HAP-1 (cell line): ENCODE data around the gene KIF18B.

ENCODE experiments used
- DNase-seq, 2 experiments: peaks; one replicate each; pipeline ENCODE4 v3.0.0-alpha.2; 2016 to 2020; ENCODE audit warnings: low spot score in 2 of 2
- H3K27me3 ChIP-seq: fragments of 250-450 bp; sonication (Bioruptor Pico); 2 replicates; pipeline ENCODE4 v1.5.1; 2020; ENCODE audit warnings: low read depth, mild to moderate bottlenecking, moderate library complexity
- H3K36me3 ChIP-seq: fragments of 250-450 bp; sonication (Bioruptor Pico); replicated peaks from 2 replicates; pipeline ENCODE4 v1.5.1; 2020; ENCODE audit warnings: mild to moderate bottlenecking
- H3K4me1 ChIP-seq: fragments of 250-450 bp; sonication (Bioruptor Pico); 2 replicates; pipeline ENCODE4 v1.5.1; 2020; ENCODE audit warnings: mild to moderate bottlenecking
- H3K4me3 ChIP-seq: fragments of 250-450 bp; sonication (Bioruptor Pico); 2 replicates; pipeline ENCODE4 v1.5.1; 2020; ENCODE audit warnings: mild to moderate bottlenecking, moderate library complexity
- H3K9me3 ChIP-seq: fragments of 250-450 bp; sonication (Bioruptor Pico); 2 replicates; pipeline ENCODE4 v1.5.1; 2020; ENCODE audit warnings: mild to moderate bottlenecking, moderate library complexity
- in situ Hi-C: fragments of 300-500 bp; cut with MboI; formaldehyde crosslinking; loops from 3 replicates; pipeline ENCODE4 v1.14.3; 2020; ENCODE audit warnings: low sequenced_read_pairs, inconsistent platforms, mixed read lengths

KIF18B gene

DNA sequence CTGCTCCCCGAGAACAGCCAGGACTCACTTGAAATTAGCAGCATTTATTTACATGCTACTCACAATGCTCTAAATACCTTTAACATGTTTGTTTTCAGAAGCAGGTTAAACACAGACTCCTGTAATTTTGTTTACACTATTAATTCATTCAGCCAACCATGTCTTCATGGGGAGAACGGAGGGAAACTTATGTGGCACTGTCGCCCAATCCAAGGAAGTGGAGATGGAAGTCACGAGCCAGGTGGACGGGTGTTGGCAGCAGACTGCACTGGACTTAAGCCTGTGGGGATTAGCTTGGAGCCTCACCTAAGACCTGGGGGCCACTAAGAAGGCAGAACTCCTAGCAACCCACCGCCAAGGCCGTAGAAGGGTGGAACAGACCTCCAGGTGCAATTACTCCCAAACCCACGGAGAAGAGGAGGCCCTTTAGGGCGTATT lies 23.4 kb downstream of the KIF18B start:
- H3K27me3 ChIP-seq = no peaks in the 10 kb centered on the region
- no peaks in the 10 kb centered on the region for H3K4me1 ChIP-seq
- H3K36me3 ChIP-seq = peaks cover 38% of the 10 kb centered on the region
- no peak for DNase-seq
- H3K4me3 ChIP-seq = no peak overlapping the region
- H3K9me3 ChIP-seq = no peaks in the 10 kb centered on the region
- in situ Hi-C loops = no loop called here

DNA sequence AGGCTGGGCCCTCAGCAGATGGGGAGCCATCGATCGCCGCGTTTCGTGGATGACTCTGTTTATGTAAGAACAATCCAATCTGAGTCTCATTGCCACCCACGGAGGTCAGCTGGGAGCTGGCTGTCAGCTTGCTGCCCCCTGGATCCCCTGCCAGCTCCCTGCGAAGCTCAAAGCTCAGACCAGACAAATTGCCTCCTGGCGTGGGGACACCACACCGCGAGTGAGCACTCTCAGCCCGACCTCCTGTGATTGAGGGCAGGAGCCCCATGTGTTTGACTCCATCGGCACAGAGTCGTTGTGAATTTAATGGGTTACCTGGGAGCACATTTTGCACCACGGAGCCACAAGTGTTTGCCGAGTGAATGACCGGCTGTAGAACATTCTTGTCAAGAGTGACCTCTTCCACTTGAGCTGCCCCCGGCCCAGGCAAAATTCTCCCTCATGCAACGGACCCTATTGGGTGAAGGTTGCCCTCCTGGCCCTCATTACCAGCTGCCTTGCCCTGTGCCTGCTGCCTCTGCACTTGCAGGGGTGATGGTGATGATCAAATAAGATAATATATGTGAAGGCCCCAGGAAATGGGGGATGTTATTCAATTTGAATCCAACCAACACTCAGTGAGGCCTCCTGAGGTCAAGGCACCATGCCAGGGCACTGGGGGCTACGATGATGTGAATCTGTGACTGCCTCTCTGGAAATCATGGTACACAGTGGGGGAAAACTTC lies 24.7 kb downstream of the KIF18B start:
- no peaks in the 10 kb centered on the region for H3K27me3 ChIP-seq
- DNase-seq = peak in 1 of 2 experiments; percentile 37
- in situ Hi-C loops = no loop called here

DNA sequence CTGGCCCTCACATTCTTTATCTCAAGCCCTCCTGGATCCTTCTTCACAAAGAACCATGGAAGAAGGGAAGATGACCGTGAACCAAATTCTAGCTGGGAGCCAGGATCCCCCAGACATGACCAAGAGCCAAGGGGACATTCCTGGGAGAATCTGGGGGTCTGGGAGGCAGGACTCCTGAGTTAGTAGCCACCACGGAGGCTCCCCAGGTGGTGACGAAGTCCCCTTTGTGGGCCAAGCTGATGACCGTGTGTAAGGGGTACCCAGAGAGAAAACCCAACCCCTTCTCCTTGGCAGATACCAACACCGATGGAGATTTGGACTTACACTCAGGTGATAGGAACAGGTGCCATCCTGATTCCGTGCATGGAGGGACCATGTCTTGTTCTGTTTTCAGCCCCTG lies 25.4 kb downstream of the KIF18B start:
- in situ Hi-C loops = no loop called here
- no peaks in the 10 kb centered on the region for H3K4me1 ChIP-seq
- no peaks in the 10 kb centered on the region for H3K9me3 ChIP-seq
- peaks cover 18% of the 10 kb centered on the region for H3K36me3 ChIP-seq
- H3K27me3 ChIP-seq = no peaks in the 10 kb centered on the region
- DNase-seq = no peak
- H3K4me3 ChIP-seq = no peak overlapping the region

More for the DNA sequence above, 24.7 kb downstream of the KIF18B start:
- Histone ChIP-seq H3K4me3 (no peak overlapping the region), H3K4me1 (no peaks in the 10 kb centered on the region), H3K36me3 (peaks cover 26% of the 10 kb centered on the region), H3K9me3 (no peaks in the 10 kb centered on the region)

DNA sequence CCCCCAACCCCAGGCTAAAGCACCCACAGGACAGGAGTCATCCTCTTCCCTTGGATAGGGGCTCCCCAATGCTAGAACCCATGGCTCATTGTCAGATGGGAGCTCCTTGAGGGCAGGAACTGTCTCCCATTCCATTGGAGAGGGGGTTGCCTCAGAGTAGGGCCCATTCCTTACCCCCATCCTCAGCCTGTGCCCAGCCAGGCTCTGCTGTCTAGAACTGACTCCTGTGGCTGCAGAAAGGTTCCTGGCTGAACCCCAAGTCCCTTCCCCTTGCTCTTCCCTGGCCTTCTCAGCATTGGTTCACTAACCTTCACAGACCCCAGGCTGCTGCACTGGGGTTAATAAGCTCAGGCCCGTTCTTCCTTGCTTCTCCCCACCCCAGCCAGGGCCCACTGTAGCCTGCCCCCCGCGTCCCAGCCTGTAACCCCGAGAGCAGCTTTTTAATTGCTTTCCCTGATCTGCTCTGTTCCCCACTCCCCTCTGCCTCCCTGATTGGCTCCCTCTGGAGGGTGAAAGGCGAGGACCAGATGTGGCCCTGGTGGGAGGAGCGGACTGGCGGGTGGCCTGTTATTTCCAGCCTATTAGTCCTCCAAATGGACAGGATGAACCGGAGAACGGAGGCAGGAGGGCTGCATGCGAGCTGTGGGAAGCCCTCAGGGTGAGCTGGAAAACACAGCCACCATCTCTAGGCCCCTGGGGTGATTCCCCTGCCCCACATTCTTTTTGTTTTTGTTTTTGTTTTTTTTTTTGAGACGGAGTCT lies 26.3 kb downstream of the KIF18B start:
- Histone ChIP-seq H3K36me3 (peaks cover 10% of the 10 kb centered on the region), H3K27me3 (no peaks in the 10 kb centered on the region), H3K4me3 (no peak overlapping the region), H3K4me1 (no peaks in the 10 kb centered on the region), H3K9me3 (no peaks in the 10 kb centered on the region)
- in situ Hi-C loops = no loop called here
- peak; percentile 47 to 51 for DNase-seq

DNA sequence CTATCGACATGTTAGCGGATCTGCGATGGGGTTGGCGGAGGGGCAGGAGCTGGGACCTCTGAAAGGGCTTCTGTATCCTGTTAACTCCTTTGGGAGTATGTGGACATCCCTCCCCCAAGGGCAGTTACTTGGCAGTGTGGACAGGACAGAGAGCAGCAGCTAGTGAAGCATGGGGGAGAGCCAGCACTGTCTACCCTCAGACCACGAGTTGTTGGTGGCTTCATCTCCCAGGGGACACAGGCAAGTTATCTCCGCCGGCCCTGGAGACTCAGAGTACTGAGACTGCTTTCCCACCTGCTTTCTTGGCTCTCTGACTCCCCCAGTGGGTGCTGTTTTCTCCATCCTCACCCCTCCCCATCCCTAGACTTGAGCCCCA lies 27.0 kb downstream of the KIF18B start:
- Histone ChIP-seq H3K4me1 (no peaks in the 10 kb centered on the region), H3K36me3 (peaks cover 3% of the 10 kb centered on the region), H3K9me3 (no peaks in the 10 kb centered on the region), H3K4me3 (no peak overlapping the region), H3K27me3 (no peaks in the 10 kb centered on the region)
- in situ Hi-C loops = no loop called here
- DNase-seq = no peak

DNA sequence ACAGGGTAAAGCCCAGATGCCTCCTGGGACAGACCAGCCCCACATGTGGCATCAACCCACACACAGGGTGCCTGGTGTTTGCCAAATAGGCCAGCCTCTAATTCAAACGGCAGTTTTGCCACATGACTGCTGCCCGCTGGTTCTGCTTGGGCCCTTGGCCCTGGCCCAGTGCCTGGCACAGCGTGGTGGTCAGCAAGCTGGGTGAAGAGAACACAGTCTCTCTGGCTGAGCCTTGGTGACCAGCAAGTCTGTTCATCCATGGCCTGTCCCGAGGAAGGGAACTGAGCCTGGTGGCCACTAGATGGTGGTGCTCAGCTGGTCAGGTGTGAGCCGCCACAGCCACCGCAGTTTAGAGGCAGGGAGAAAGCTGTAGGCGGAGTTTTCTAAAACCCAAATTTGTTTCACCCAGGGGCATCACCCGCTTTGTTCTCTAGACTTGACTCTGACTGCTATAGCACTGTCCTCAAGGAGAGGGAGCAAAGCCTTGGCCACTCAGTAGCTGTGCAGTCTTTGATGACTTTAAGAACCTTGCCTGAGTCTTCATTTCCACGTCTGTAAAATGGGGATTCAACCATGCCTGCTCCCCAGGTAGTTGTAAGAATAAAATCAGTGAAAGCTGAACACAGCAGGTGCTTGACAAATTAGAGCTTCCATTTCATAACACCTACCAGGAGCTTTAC lies 27.5 kb downstream of the KIF18B start:
- in situ Hi-C loops = no loop called here
- no peaks in the 10 kb centered on the region for H3K9me3 ChIP-seq
- peaks cover 3% of the 10 kb centered on the region for H3K36me3 ChIP-seq
- H3K27me3 ChIP-seq = no peaks in the 10 kb centered on the region
- no peaks in the 10 kb centered on the region for H3K4me1 ChIP-seq
- DNase-seq = peak; percentile 72 to 85
- no peak overlapping the region for H3K4me3 ChIP-seq

DNA sequence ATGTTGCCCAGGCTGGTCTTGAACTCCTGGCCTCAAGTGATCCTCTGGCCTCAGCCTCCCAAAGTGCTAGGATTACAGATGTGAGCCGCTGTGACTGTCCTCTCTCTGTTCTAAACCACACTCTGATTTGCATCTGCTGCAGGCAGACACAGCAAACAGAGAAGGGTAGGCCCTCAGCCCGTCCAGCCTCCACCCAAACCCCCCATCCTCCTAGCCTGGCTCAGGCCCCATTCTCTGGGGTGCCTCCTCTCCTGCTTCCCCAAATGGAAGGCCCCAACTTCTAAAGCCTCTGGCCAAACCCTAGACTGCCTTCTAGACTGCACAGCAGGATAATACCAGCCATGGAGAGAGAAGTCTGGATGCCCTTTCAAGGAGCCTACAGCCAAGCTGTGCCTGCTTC lies 28.2 kb downstream of the KIF18B start:
- in situ Hi-C loops = no loop called here

DNA sequence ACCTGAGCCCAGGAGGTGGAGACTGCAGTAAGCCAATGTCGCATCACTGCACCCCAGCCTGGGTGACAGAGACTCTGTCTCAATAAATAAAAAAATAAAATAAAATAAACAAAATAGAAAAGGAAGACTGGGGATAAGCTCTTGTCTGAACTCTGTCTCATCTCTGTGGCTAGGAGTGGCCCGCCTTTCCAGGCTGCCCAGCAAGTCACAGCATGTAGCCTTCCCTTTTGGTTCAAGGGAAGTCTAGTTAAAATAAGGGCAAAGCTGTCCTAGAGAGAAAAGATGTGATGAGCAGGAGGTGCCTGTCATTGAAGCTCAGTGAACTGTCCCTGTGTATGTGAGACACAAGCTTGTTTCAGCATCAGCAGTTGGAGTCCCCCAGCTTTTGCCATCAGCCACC lies 29.6 kb downstream of the KIF18B start:
- in situ Hi-C loops = no loop called here
- no peak overlapping the region for H3K4me3 ChIP-seq
- no peak for DNase-seq
- H3K9me3 ChIP-seq = no peaks in the 10 kb centered on the region
- H3K36me3 ChIP-seq = no peaks in the 10 kb centered on the region
- no peaks in the 10 kb centered on the region for H3K4me1 ChIP-seq
- H3K27me3 ChIP-seq = peaks cover 7% of the 10 kb centered on the region

More for the DNA sequence above, 28.2 kb downstream of the KIF18B start:
- Histone ChIP-seq H3K27me3 (no peaks in the 10 kb centered on the region), H3K36me3 (no peaks in the 10 kb centered on the region), H3K4me3 (no peak overlapping the region), H3K4me1 (no peaks in the 10 kb centered on the region), H3K9me3 (no peaks in the 10 kb centered on the region)
- DNase-seq = no peak

DNA sequence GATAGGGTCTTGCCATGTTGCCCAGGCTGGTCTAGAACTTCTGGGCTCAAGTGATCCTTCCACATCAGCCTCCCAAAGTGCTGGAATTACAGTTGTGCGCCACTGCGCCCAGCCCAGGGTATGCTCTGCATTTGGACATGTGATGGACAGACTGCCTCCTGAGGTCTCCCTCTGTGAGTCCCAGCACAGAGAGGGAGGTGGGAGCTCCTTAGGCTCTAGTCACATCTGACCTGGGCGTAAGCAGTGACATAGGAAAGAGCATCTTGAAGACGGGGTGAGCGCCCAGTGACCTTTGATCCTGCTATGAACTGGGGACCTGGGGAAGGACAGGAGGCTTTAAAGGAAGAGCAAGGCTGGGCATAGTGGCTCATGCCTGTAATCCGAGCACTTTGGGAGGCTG lies 30.1 kb downstream of the KIF18B start:
- Histone ChIP-seq H3K9me3 (no peaks in the 10 kb centered on the region), H3K4me3 (no peak overlapping the region), H3K4me1 (no peaks in the 10 kb centered on the region), H3K27me3 (peaks cover 10% of the 10 kb centered on the region), H3K36me3 (no peaks in the 10 kb centered on the region)
- DNase-seq = no peak
- in situ Hi-C loops = no loop called here

DNA sequence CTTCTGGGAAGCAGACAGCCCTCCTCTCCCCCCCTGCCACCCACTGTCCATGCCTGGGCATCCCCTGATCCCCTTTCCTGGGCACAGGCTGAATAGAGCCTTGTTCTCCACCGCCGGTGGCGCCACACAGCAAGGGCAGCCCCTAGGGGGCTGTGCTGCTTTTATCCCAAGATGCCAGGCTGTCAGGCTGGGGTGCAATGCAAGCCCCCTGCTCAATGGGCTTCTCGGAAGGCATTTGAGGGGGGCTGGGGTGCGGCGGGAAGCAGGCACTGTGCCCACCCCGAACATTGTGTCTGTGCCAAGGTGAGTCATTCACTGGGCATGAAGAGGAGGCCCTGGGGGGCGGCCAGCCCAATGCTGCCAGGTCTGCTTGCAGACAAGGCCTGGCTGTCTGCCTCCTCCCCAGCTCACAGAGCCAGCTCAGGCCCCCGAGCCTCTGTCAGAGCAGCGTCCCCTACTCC lies 30.8 kb downstream of the KIF18B start:
- Histone ChIP-seq H3K9me3 (no peaks in the 10 kb centered on the region), H3K4me1 (no peaks in the 10 kb centered on the region), H3K4me3 (no peak overlapping the region), H3K36me3 (no peaks in the 10 kb centered on the region), H3K27me3 (peaks cover 10% of the 10 kb centered on the region)
- in situ Hi-C loops = no loop called here
- no peak for DNase-seq

DNA sequence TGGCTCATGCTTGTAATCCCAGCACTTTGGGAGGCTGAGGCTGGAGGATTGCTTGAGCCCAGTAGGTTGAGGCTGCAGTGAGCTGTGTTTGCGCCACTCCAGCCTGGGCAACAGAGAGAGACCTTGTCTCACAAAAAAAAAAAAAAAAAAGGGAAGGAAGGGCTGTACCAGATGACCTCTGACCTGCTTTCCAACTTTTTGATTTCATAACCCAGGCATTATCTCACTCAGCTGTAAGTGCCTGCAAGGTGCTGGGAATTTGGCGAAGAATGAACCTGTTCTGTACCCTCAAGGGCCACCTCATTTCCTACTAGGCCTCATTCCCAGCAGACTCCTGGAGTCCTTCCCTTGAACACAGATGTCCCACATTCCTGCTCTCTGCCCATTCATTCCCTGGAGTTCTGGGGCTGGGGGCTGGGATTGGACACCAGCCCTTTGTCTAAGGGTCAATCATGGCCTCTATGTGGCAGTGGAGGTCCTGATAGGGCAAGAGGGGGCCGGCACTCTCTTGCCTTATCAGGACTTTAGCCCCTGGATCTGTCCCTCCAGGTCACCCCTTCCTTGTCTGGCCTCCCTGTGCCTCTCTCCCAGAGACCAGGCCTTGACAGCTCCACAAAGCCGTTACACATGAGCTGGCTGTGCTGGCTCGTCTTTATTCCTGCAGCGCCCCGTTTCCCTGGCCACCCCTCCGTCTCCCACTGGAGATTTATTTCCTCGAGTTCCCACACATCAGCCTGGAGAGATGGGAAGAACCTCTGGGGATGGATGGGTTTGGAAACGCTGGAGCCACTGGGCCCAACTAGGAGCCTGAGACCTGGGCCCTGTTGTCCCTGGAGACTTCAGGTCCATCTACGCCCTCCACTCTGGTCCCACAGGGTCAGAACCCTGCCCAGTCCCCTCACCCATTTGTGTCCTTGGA lies 31.5 kb downstream of the KIF18B start:
- in situ Hi-C loops = no loop called here
- Histone ChIP-seq H3K27me3 (peaks cover 10% of the 10 kb centered on the region), H3K4me3 (no peak overlapping the region), H3K9me3 (no peaks in the 10 kb centered on the region), H3K4me1 (no peaks in the 10 kb centered on the region), H3K36me3 (no peaks in the 10 kb centered on the region)
- DNase-seq = no peak

DNA sequence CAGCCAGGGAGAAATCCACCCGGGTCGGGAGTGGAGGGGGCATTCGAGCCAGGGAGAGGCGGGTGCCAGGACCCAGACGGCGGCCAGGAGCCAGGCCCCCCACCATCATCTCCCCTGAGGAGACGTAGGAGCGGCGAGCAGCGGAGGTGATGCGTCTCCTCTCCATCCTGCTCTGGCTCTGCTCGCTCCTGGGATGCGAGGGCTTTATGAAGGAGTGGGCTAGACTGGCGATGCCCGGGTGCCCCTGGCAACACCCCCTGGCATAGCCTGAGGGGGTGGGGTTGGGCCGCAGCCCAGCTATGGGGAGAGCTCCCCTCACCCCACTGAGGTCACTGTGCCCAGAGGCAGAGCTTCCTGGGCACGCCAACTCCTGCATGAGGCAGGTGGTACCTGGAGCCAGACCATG lies 32.2 kb downstream of the KIF18B start, which contains the start of gene GFAP:
TSS of gene GFAP (minus strand) at position 180 of the 406 bp plus-strand sequence. CDS start at position 166, 14 bp downstream.
- Histone ChIP-seq H3K4me1 (no peaks in the 10 kb centered on the region), H3K9me3 (no peaks in the 10 kb centered on the region)

DNA sequence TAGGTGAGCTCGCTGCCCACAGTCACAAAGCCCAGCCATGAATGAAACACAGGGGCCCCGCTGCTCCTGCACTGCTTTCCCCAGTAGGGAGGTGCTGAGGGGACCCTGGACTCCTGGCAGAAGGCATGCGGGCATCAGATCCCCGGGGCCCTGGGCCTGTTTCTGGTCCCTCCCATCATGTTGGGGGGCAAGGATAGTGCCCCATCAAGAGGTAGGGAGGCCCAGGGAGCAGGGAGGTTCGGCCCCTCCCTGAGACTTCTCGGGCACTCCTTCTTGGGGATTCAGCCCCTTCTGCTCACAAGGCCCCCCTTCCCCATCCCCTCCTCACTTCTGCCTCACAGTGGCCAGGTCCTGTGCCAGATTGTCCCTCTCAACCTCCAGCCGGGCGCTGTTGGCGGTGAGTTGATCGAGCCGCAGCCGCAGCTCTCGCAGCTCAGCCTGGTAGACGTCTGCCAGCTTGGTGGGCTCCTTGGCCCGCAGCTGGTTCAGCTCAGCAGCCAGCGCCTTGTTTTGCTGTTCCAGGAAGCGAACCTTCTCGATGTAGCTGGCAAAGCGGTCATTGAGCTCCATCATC lies 32.8 kb downstream of the KIF18B start:
- no peaks in the 10 kb centered on the region for H3K9me3 ChIP-seq
- no peak overlapping the region for H3K4me3 ChIP-seq
- H3K36me3 ChIP-seq = no peaks in the 10 kb centered on the region
- no peak for DNase-seq
- H3K27me3 ChIP-seq = peaks cover 10% of the 10 kb centered on the region
- in situ Hi-C loops = loop anchor here (5.0 kb wide), 1 partner anchor 113 kb away; no protein-coding TSS in a partner anchor
- H3K4me1 ChIP-seq = no peaks in the 10 kb centered on the region

More for the DNA sequence above, 32.2 kb downstream of the KIF18B start, which contains the start of gene GFAP:
- no peak for DNase-seq
- H3K4me3 ChIP-seq = no peak within 1 kb of the TSS
- in situ Hi-C loops = no loop called here
- H3K36me3 ChIP-seq = no peaks in the 10 kb centered on the region
- H3K27me3 ChIP-seq = peaks cover 10% of the 10 kb centered on the region
